ENCODE measurements around the gene GPC4.
"Not testable (repeated sequence)": the region's sequence is repeated elsewhere in the genome, so short reads cannot be mapped to it uniquely, and the experiment has no call there.

Gene GPC4

DNA sequence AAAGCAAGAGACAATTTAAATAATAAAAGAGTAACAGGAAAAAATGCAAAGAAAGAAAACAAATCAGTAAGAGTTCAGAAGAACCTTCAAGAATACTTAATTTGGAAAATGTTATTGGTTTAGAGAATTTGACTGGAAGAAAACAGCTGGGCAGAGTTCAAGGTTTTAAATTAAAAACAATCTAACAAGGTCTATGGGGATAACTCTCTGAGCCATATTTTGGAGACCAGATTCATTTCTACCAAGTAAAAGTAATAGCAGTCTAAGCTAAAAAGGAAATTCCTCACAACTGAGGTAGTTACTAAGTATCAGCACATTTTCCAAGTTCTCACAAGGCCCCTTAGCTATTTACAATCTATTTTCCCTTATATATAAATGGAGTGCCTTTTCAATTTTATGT lies 114.7 kb downstream of the GPC4 start:
- no peak for DNase-seq

DNA sequence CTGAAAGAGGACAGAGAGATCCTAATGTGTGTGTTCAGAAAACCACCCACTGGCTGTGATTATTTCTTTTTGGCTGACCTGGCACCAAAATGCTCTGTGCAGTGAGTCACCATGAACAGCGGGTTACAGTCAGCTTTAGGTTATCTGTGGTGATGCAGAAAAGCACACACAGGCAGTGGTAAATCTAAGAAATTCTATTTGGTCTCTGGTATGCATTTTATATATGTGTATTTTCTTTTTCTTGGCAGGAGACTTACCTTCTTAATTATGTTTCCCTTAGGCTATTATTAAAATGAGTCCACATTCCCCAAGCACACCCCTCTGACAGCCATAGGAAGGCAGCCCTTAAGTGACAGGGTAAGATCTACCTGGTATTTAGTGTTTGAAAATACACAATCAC lies 118.0 kb downstream of the GPC4 start:
- DNase-seq, result no peak

DNA sequence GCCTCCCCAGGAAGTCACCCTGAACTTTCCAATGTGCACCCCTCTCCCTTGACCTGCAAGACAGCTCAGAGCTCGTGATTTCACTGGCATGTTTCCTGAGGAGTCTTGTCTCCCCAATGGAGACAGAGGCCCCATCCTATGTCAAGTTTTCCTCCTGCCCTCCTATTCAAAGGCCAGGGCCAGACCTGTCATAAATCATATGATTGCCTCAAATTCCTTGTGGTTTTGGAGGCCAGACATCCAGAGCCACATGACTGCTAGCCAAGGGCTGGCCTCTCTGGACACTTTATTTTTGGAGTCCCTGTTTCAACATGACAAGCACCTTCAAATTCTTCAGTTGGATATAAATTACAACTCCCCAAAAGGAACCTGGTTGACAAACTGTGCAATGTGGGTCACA lies 121.2 kb downstream of the GPC4 start:
- no peak for DNase-seq

DNA sequence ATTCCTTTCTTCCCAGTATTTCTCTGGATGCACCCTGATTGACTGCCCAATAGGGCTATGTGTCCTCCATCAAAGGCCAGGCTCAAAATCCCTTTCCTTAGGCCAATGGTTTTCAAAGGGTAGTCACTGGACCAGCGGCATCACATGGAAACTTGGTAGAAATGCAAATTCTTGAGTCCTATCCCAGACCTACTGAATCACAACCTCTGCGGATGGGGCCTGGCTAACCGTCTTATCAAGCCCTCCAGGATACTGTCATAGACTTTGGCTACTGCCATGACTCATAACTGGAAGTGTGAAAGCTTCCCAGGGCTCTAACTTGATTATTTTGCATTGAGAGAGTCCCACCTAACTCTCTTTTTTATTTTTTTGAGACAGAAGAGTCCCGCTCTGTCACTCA lies 125.2 kb downstream of the GPC4 start:
- DNase-seq, result no peak

DNA sequence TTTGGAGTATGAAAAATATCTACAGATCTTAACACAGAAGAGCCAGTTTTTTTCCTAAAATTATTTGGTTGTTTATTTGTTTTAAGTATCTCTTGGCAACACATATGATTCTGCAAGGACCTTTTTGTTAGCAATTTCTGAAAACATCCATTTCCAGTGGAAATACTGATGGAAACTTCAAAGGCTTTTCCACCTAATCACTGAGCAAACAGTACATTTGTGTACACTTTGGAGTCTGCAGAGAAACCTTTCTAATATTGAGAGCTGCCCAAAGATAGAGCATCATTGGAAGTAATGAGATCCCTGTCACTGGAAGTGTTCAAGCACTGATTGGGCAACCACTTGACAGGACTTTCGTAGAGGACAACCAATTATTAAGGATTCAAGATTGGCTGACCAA lies 127.4 kb downstream of the GPC4 start:
- DNase-seq, result no peak

DNA sequence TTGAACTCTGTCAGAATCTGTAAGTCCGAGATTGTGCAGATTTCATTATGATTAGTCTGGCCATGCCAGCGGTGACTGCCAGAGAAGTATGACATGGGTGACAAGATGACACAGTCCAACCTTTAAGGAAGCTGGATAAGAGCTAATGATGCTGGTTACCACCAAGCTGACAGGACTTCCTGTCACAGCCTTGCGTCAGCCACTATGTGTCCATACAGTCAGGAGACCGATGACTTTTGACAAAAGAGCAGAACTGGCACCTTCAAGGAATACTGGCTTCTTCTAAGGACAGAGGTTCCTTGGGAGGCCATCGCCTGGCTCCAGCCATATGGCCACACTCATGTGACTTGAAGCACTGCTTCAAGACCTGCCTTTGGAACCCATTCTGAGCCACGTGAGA lies 129.9 kb downstream of the GPC4 start:
- DNase-seq, result no peak

DNA sequence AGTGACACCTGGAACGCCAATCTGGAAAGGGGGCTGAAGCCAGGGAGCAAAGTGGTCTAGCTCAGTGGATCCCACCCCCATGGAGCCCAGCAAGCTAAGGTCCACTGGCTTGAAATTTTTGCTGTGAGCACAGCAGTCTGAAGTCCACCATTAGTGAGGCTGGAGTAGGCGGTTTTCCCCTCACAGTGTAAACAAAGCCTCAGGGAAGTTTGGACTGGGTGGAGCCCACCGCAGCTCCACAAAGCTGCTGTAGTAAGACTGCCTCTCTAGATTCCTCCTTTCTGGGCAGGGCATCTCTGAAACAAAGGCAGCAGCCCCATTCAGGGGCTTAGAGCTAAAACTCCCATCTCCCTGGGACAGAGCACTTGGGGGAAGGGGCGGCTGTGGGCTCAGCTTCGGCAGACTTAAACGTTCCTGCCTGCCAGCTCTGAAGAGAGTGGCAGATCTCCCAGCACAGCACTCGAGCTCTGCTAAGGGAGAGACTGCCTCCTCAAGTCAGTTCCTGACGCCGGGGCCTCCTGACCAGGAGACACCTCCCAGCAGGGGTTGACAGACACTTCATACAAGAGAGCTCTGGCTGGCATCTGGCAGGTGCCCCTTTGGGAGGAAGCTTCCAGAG lies 136.1 kb downstream of the GPC4 start:
- DNase-seq, result not testable (repeated sequence)

DNA sequence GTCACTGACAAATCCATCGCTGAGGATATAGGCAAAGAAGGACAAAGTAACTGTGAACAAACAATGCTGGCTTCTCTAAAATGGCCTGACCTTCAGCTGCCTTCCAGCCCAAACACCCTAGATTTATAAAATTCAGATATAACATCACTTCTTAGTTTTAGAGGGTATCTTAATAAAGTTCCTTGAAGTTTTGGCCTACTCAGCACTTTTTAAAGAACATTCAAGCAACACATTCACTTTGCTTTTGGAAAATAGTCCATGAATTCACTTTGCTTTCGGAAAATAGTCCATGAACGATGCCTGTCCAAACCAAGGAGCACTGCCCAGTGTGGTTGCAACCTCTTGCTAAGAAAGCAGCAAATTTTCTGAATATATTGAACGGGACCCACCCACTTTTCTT lies 142.1 kb downstream of the GPC4 start:
- DNase-seq, result no peak

DNA sequence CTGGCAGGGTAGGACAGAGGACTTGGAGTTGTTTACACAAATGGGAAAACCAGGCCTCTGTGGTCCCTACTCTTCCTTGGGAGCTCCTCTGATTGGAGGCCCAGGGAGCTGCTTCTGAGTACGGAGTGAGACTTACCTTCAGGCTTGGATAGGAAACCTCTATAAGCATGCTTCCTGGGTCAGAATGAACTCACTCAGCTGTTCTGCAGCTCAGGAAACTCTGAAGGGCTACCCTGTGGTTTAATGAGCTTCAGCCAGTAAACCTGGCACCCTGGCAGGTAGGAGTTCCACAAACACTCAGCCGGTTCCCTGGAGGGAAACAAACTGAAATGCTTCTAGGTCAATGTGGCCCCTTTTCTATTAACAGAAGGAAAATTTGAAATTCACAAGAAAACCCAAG lies 146.1 kb downstream of the GPC4 start:
- no peak for DNase-seq

DNA sequence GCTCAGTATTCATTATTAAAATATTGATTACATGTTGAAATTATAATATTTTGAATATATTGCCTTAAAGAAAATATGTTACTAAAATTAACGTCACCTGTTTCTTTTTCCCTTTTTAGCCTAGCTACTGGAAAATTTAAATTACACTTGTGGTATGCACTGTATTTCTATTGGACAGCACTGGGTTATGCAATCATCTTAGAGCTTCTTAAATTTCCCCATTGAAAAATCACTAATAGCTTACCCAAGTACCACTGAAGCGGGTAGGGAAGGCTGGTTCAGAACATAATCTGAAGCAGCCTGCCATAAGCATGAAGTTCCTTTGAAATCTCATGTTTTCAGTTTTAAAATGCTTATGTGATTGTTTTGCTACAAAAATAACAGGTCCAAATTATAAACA lies 147.7 kb downstream of the GPC4 start:
- no peak for DNase-seq

DNA sequence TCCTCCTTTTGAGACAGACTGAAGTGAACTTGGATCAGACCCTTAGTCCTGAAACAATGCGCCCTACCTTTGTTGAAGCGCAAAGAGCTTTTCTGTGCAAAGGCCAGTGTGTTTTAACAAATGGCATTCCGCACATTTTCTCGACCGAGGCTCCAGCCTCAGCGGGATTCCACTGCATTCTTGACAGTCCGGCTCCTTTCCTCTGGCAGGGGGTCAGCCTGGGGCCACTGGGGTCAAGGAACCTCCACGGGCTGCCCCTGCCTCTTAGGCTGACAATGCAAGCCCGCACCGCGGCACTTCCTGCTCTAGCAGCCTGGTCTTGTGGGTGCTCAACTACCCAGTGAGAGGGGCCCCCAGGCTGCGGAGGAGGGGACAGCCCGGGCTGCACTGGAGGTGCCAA lies 150.0 kb downstream of the GPC4 start:
- DNase-seq, result no peak

DNA sequence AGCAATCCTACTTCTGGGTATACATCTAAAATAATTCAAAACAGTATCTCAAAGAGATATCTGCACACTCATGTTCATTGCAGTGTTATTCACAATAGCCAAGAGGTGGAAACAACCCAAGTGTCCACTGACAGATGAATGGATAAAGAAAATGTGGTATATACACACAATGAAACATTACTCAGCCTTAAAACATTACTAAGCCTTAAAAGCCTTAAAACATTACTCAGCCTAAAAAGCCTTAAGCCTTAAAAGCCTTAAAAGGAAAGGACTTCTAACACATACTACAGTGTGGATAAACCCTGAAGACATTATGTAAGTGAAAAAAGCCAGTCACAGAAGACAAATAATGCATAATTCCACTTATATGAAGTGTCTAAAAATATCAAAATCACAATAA lies 156.8 kb downstream of the GPC4 start:
- no peak for DNase-seq

DNA sequence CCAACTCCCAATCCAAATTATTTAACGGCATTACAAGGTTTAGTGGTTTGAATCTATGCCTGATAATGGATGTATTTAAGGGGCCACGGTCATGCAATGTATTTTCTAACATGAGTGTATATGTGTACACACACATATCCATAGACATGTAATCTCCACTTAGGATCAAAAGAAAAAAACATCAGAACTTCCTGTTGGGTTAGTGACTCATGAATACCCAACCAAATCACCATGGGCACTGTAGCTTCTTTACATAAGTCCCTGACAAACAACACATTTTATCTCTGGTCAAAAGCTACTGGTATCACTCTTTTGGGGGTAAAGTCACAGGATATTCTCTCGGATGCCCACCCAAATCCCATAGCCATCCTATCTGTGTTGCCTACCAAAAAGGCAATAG lies 160.6 kb downstream of the GPC4 start:
- DNase-seq, result no peak

DNA sequence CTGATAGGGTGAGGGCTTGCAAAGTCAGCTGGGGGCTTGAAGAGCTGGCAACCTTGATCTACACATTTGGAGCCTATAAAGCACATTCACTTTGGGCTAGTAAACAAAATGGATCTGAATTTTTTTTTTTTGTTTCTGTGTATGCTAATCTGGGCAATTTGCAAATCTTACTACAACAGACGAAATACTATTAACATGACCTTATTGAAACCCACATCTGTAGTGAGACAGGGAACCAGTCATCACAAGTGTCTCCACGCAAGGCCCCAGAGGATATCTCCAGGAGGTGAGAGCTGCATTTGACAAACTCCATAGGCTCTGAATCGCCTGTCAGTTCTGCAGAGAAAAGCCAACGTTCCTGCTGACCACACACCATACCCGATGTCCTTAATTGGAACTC lies 164.1 kb downstream of the GPC4 start:
- no peak for DNase-seq

DNA sequence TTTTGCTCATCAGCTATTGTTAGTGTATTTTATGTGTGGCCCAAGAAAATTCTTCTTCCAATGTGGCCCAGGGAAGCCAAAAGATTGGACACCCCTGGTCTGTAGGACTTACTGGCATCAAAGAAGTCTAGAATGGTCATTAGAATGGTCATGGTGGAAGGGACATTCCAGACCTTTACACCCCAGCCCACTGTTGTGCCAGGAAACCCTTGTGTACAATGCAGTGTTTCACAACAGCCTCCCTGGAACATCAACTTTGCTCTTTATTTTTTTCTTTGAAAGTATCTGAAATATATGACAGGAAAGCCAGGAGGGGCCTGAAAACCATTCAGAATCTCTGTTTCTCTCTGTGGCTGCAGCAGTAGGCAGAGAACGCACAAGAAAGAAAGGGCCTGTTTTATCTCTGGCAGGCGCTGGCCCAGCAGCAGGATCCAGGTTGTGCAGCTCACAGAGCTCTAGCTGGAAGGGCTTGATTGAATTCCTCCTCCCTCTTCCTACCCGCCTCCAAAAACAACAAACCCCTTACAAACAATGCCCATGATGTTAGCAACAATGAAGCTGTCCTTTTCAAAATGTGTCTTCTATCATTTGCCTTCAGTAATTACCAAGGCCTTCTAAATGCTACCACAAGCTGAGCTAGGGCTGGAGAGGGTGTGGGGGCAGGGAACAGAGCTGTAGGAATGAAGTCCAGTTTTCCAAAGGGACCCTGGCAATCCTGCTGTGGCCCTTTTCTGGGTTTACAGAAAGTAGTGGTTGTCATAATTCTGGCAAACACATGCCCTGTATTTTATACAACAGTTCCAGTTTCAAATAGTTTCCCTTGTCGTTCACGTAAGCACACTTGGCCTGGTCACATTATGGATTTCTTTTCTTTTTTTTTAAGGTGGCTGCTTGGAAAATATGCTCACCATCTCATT lies 164.8 kb downstream of the GPC4 start:
- DNase-seq, result no peak
